ENCODE measurements around the gene SRCIN1. TPM values are rescaled to one million over a fixed set of nuclear protein-coding genes. Genes with fewer than 3 reads are reported as not detected.

Gene SRCIN1
- total RNA-seq, 1 experiment from 2014 or later: 6.9 TPM

- no peaks in the 10 kb centered on the region for H3K9me3 ChIP-seq (ENCODE audit: control insufficient read depth, low read depth, low read length)
- H4K91ac ChIP-seq (ENCODE audit: insufficient read length, low read depth, low read length): no peak overlapping the region
- H2BK20ac ChIP-seq (ENCODE audit: low read depth, low read length, poor library complexity, severe bottlenecking): no peak overlapping the region
- H2BK5ac ChIP-seq (ENCODE audit: insufficient read length, low read length): no peak overlapping the region
- TF ChIP-seq CTCF (conservative IDR thresholded peaks at IDR 0.05): no peak
- H3K56ac ChIP-seq (ENCODE audit: insufficient read length, low read depth, low read length): no peak overlapping the region
- H3K23ac ChIP-seq (ENCODE audit: insufficient read length, low read depth, low read length): no peak overlapping the region
- H3K9me3 Mint-ChIP-seq: no peaks in the 10 kb centered on the region
- H2BK12ac ChIP-seq (ENCODE audit: insufficient read length, low read depth, low read length): no peak overlapping the region
- WGBS (ENCODE audit: extremely low coverage, insufficient read length, low lambda C conversion rate): no CpG with 5 or more reads among the region's 9 CpGs
- H3K9ac ChIP-seq (ENCODE audit: extremely low read depth, insufficient read length, low read length): no peak overlapping the region
- H4K20me1 ChIP-seq (ENCODE audit: control insufficient read depth, insufficient read depth, insufficient read length): no peaks in the 10 kb centered on the region
- no peaks in the 10 kb centered on the region for H3K36me3 Mint-ChIP-seq (ENCODE audit: insufficient read depth in 1 of 3, low read depth in 3 of 3)
- peak overlapping the region in 1 of 2 experiments; percentile 26; a peak in 1 of 5 replicates for H3K4me3 Mint-ChIP-seq
- H3K79me1 ChIP-seq (ENCODE audit: insufficient read depth, low read depth, low read length, poor library complexity, severe bottlenecking): no peaks in the 10 kb centered on the region
- no peaks in the 10 kb centered on the region for H3K27me3 ChIP-seq (ENCODE audit: insufficient read depth, low read length)
- no peak overlapping the region for H3K4ac ChIP-seq (ENCODE audit: low read depth, low read length)
- no peak overlapping the region for H3T11ph ChIP-seq (ENCODE audit: low read length)
- no peak for DNase-seq
- H2BK15ac ChIP-seq (ENCODE audit: low read depth, low read length): no peak overlapping the region
- H3K4me2 ChIP-seq (ENCODE audit: insufficient read depth, insufficient read length, low read length): no peak overlapping the region
- H3K27me3 Mint-ChIP-seq (ENCODE audit: low read depth): peaks cover 40% of the 10 kb centered on the region
- H4K8ac ChIP-seq (replicated peaks; ENCODE audit: insufficient read length, low read depth, low read length): no peak overlapping the region
- no peaks in the 10 kb centered on the region for H3K79me2 ChIP-seq (ENCODE audit: insufficient read depth, low read length)
- H3K27ac ChIP-seq (ENCODE audit: insufficient read length, low read depth, low read length): no peak overlapping the region
- no peak overlapping the region for H2AFZ ChIP-seq (ENCODE audit: low read length)
- H4K5ac ChIP-seq (ENCODE audit: insufficient read length, low read depth, low read length): no peak overlapping the region
- no peaks in the 10 kb centered on the region for H3K4me1 ChIP-seq (ENCODE audit: insufficient read depth, low read length)
- H3K18ac ChIP-seq (ENCODE audit: insufficient read length, low read depth, low read length): no peak overlapping the region
- H3K14ac ChIP-seq (ENCODE audit: insufficient read depth, low read length): no peak overlapping the region
- H3K4me1 Mint-ChIP-seq: peaks cover 26 to 54% of the 10 kb centered on the region in 2 experiments
- no peaks in the 10 kb centered on the region for H3K23me2 ChIP-seq (ENCODE audit: insufficient read length, low read depth, low read length, poor library complexity, severe bottlenecking)
- no peak overlapping the region for H2AK5ac ChIP-seq (ENCODE audit: insufficient read length, low read length)
- no peak overlapping the region for H3K27ac Mint-ChIP-seq
- H2BK120ac ChIP-seq (ENCODE audit: low read depth, low read length, poor library complexity, severe bottlenecking): no peak overlapping the region
Measured at GRCh38 chr17:38533241-38533640, 72.5 kb downstream of the SRCIN1 start.

Measured in H9 (cell line).